ENCODE results near the gene ITGA2.

ITGA2 gene

DNA sequence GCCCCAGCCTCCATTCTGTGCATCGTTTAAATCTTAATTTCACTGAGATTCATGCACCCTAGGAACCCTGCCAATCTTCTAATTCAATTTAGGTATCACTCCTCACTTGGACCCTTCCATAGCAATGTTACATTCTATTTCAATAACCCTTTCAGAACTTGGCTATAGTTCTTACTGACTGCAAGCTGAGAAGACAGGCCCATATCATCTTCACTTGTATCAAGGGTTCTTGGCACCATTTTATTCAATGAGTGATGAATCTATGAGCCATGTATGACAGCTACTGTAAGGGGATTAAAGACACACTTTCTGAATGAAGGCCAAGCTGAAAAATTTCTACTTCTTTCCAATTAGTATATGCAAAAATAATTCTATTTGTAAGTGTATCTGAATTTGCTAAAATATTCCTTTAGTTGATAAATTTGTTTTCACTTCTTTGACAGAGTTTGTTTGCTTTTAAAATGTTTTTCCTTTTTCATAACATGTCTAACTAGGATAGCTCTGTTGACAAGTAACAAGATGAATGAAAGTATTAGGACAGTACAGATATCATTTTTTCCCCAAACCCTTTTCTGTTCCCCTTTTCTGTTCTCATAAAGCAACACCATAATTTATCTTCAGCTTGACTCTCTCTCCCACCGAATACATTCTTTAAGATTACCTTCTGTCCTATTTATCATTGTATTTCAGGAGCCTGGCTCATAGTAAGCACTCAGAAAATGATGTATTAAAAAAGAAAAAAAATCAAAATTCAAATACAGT, 9.6 kb downstream of the ITGA2 start:
- no peak overlapping the region for H3K27ac Mint-ChIP-seq
- peaks cover 5% of the 10 kb centered on the region for H3K27me3 Mint-ChIP-seq
- no peaks in the 10 kb centered on the region for H3K36me3 Mint-ChIP-seq

DNA sequence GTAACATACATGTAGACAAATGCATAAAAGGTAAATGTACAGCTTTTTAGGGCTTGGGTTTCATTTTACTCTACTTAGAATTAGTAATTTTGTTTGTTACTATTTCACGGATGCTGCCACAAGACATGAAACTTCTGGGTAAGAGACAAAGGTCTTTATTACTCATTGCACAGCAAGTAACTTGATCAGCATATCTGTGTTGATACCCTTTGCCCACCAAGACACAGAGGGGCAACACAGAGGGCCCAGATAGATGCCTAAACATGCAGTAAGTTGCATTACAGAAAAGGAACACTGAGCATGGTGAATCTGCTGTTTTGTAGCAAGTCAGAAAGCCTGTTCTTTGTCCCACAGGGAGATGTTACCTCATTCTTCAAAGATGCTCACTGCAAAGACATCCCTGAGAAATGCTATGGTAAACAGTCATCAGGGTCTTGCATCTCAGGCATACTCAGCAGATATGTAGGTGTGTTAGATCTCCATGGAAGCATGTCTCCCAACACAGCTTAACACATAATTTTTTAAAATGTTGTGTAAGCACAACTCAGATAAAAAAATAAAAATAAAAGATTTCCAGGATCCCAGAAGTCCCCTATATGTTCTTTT, 10.3 kb downstream of the ITGA2 start:
- no peak overlapping the region for H3K27ac Mint-ChIP-seq
- ATAC-seq: no peak
- no peaks in the 10 kb centered on the region for H3K9me3 Mint-ChIP-seq

More for the DNA sequence above, 9.6 kb downstream of the ITGA2 start:
- H3K4me3 Mint-ChIP-seq: no peak overlapping the region
- H3K4me1 Mint-ChIP-seq: no peaks in the 10 kb centered on the region
- no peak for ATAC-seq
- H3K9me3 Mint-ChIP-seq: no peaks in the 10 kb centered on the region

DNA sequence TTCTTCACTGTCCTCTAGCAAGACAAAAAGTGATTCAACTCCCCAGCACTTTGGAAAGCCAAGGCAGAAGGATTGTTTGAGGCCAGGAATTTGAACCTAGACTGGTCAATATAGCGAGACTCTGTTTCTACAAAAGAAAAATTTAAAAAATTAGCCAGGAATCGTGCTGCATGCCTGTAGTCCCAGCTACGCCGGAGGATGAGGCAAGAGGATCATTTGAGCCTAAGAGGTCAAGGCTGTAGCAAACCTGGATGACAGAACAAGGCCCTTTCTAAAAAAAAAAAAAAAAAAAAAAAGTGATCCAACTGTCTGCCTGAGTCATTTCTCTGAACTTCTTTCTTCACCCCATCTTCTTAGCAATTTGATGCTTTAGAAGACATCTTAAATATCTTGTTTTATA, 12.4 kb downstream of the ITGA2 start:
- H3K36me3 Mint-ChIP-seq: no peaks in the 10 kb centered on the region
- peaks cover 18% of the 10 kb centered on the region for H3K27me3 Mint-ChIP-seq
- H3K27ac Mint-ChIP-seq: no peak overlapping the region
- no peak overlapping the region for H3K4me3 Mint-ChIP-seq
- H3K9me3 Mint-ChIP-seq: no peaks in the 10 kb centered on the region
- no peak for ATAC-seq
- H3K4me1 Mint-ChIP-seq: no peaks in the 10 kb centered on the region

More for the DNA sequence above, 10.3 kb downstream of the ITGA2 start:
- Mint-ChIP-seq H3K36me3 (no peaks in the 10 kb centered on the region), H3K27me3 (peaks cover 12% of the 10 kb centered on the region), H3K4me1 (no peaks in the 10 kb centered on the region), H3K4me3 (no peak overlapping the region)

DNA sequence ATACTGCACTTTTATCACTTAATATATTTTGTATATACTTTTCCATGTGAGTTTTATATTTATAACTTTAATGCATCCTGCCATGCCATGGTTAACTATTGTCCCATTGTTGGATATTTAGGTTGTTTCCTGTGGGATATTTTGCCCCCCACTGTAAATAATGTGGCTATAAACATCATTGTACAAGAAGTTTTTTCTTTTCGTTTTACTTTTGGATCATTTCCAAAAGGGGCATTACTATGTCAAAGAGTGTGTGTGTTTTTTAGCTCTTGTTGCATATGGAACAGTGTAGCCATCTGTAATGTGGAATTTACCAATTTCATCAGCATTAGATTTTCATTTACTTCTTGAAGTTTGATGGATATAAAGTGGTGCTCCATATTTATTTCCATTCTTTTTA, 13.3 kb downstream of the ITGA2 start:
- no peak for ATAC-seq
- no peak overlapping the region for H3K27ac Mint-ChIP-seq
- H3K4me1 Mint-ChIP-seq: no peaks in the 10 kb centered on the region
- H3K36me3 Mint-ChIP-seq: no peaks in the 10 kb centered on the region
- no peak overlapping the region for H3K4me3 Mint-ChIP-seq
- no peaks in the 10 kb centered on the region for H3K9me3 Mint-ChIP-seq
- peaks cover 18% of the 10 kb centered on the region for H3K27me3 Mint-ChIP-seq

DNA sequence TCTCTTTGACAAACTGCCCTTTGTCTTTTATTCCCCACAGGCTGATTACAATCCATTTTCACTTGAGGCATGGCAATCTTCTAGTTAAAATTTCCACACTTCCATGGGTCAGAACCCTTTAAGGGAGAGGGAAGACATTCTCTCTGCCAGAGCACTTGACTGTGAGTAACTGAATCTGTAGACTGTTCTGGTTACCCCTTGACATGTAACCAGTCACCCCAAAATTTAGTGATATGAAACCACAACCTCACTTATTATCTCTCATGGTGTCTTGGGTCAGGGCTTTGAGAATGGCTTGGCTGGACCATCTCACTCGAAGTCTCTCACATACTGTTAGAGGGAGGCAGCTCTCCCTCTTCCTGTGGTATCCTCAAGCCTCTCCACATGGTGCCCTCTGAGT, 14.0 kb downstream of the ITGA2 start:
- no peak overlapping the region for H3K4me3 Mint-ChIP-seq
- no peaks in the 10 kb centered on the region for H3K9me3 Mint-ChIP-seq
- no peaks in the 10 kb centered on the region for H3K4me1 Mint-ChIP-seq
- no peaks in the 10 kb centered on the region for H3K36me3 Mint-ChIP-seq
- no peak overlapping the region for H3K27ac Mint-ChIP-seq
- H3K27me3 Mint-ChIP-seq: peaks cover 18% of the 10 kb centered on the region
- ATAC-seq: no peak

DNA sequence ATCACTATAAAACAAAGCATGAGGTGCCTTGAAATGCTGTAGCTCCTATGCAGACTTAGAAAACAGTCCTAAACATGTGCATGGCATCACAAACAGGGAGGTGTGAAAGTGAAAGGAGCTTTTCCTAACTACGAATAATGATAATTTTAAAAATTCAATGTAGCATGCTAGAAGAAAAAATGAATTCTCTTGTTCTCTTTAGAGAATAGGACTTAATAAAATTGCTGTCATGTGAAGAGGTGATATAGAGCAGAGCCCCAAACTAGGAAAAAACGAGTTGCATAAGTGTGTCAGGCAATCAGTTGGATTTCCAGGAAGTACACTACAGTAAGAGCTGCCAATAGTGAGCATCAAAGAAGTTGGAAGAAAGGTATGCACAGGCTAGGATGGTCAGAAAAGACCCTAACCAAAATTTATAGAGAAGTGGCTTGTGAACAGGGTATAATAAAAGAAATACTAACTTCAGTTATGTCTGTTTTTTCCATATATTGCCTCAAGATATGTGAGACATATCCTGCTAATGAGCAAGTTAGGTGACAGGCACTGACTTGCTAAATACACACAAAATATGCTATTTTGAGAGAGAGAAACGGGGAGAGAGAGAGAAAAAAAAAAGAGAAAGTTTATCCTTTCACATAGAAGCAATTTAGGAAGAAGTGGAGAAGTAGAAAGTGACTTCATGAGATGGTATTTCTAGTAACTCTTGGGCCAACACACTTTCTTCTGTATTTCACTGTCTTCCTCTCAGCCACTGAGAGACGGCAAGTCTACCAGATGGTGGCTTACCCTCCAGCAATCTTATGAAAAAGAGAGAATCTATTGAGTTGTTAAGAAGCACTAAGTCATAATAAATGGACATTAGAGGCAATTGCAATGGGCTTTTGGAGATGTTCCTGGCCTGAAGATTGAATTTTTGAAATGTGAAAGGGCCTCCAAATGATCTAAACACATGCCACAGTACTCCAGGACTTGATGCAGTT, 18.0 kb downstream of the ITGA2 start:
- ATAC-seq: no peak
- Mint-ChIP-seq H3K36me3 (no peaks in the 10 kb centered on the region), H3K27ac (no peak overlapping the region), H3K27me3 (peaks cover 18% of the 10 kb centered on the region), H3K4me1 (no peaks in the 10 kb centered on the region), H3K9me3 (no peaks in the 10 kb centered on the region), H3K4me3 (no peak overlapping the region)

DNA sequence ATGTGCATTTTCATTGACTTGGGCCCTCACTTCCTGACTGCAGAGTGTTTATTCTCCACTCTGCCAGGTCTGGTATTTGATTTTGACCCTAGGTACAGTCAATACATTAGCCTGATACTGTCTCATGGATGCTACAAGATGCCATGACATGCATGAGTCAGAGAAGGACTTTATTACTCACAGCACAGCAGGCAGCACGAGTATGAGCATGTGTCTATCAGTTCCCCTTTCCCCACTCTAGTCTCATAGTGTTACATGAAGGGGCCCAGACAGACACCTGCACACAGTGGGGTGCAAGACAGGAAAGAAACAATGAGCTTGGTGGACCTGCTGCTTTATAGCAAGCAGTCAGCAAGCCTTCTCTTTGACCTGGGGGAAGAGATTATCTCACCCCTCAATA, 19.6 kb downstream of the ITGA2 start:
- Mint-ChIP-seq H3K36me3 (no peaks in the 10 kb centered on the region), H3K27ac (no peak overlapping the region), H3K27me3 (peaks cover 13% of the 10 kb centered on the region), H3K9me3 (peaks cover 1% of the 10 kb centered on the region), H3K4me3 (no peak overlapping the region), H3K4me1 (no peaks in the 10 kb centered on the region)
- peak; percentile 92 for ATAC-seq

DNA sequence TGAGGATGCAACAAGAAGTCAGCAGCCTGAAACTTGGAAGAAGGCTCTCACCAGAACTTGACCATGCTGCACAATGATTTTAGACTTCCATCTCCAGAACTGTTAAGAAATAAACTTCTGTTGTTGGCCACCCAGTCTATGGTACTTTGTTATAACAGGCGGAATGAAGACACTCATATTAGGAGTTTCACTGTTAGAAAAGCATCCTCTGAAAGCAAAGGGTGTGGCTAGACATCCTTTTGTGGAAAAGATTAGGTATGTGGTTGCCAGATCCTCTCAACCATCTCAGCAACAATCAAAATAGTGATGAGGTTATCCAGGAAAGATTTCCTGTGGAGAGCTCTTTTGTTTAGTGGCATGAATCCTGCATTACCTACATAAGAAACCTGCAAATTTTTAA, 20.7 kb downstream of the ITGA2 start:
- peaks cover 6% of the 10 kb centered on the region for H3K27me3 Mint-ChIP-seq
- no peaks in the 10 kb centered on the region for H3K36me3 Mint-ChIP-seq
- H3K4me1 Mint-ChIP-seq: no peaks in the 10 kb centered on the region
- no peak for ATAC-seq
- H3K27ac Mint-ChIP-seq: no peak overlapping the region
- peaks cover 7% of the 10 kb centered on the region for H3K9me3 Mint-ChIP-seq
- H3K4me3 Mint-ChIP-seq: no peak overlapping the region

DNA sequence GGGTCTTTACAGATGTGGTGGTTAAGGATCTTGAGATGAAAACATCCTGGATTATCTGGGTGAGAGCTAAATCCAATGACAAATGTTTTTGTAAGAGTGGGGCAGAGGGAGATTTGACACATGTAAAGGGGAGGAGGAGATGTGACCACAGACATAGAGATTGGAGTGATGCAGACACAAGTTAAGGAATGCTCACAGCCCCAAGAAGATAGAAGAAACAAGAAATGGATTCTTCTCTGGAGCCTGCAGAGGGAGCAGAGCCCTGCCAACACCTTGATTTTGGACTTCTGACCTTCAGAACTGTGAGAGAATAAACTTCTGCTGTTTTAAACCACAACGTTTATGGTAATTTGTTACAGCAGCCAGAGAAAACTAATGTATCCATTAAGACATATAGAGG, 21.7 kb downstream of the ITGA2 start:
- H3K36me3 Mint-ChIP-seq: no peaks in the 10 kb centered on the region
- no peak for ATAC-seq
- H3K4me1 Mint-ChIP-seq: no peaks in the 10 kb centered on the region

DNA sequence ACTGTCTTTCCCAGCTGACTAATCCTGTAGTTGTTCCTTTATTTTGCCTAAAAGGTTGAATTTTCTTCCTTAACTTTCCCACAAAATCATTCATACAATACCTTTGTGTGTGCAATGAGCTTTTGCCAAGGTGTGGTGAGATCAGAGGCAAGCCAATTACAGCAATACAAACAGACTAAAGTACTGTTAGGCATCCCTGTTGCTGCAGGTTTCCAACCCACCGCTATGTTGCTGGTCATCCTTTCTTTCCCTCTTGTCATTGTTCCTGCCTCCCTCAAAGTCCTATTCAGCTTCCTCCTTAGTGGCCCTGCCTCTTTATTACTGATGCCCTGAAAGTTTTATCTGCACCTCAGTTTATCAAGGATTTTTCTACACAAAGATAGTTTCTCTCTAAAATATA, 22.1 kb downstream of the ITGA2 start:
- no peak overlapping the region for H3K27ac Mint-ChIP-seq
- ATAC-seq: no peak
- H3K36me3 Mint-ChIP-seq: no peaks in the 10 kb centered on the region
- no peak overlapping the region for H3K4me3 Mint-ChIP-seq
- H3K27me3 Mint-ChIP-seq: no peaks in the 10 kb centered on the region
- no peaks in the 10 kb centered on the region for H3K4me1 Mint-ChIP-seq
- peaks cover 7% of the 10 kb centered on the region for H3K9me3 Mint-ChIP-seq

More for the DNA sequence above, 21.7 kb downstream of the ITGA2 start:
- no peak overlapping the region for H3K27ac Mint-ChIP-seq
- peaks cover 2% of the 10 kb centered on the region for H3K27me3 Mint-ChIP-seq
- H3K4me3 Mint-ChIP-seq: no peak overlapping the region
- peaks cover 7% of the 10 kb centered on the region for H3K9me3 Mint-ChIP-seq

DNA sequence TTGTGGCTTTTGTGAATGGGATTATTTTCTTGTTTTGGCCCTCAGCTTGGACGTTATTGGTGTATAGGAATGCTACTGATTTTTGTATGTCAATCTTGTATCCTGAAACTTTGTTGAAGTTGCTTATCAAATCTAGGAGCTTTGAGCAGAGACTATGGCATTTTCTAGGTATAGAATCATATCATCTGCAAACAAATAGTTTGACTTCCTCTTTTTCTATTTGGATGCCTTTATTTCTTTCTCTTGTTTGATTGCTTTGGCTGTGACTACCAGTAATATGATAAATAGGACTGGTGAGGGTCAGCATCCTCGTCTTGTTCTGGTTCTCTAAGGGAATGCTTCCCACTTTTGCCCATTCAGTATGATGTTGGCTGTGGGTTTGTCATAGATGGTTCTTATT, 24.7 kb downstream of the ITGA2 start:
- Mint-ChIP-seq H3K4me1 (no peaks in the 10 kb centered on the region), H3K36me3 (no peaks in the 10 kb centered on the region), H3K4me3 (no peak overlapping the region), H3K27ac (no peak overlapping the region), H3K9me3 (peaks cover 7% of the 10 kb centered on the region), H3K27me3 (peaks cover 15% of the 10 kb centered on the region)
- ATAC-seq: no peak

DNA sequence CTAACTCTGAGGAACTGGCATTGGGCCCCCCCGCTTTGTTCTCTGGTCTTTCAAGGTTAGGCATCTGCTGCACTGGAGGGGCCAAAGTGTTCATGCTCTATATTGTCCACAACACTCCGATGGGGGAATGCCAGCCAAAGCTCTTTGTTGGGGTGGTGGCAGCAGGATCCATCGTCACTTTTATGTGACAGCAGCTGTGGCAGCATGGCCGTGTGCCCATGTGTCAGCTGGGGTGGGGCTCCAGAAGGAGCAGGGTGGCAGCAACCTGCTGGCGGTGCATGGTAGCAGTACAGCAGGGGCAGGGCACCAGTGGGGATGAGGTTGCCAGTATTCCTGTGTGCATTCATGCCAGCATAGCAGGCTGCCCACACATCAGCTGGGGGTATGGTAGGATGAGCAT, 28.2 kb downstream of the ITGA2 start:
- ATAC-seq: no peak
- Mint-ChIP-seq H3K4me3 (no peak overlapping the region), H3K27ac (no peak overlapping the region), H3K9me3 (peaks cover 7% of the 10 kb centered on the region), H3K4me1 (no peaks in the 10 kb centered on the region), H3K27me3 (peaks cover 29% of the 10 kb centered on the region), H3K36me3 (no peaks in the 10 kb centered on the region)

DNA sequence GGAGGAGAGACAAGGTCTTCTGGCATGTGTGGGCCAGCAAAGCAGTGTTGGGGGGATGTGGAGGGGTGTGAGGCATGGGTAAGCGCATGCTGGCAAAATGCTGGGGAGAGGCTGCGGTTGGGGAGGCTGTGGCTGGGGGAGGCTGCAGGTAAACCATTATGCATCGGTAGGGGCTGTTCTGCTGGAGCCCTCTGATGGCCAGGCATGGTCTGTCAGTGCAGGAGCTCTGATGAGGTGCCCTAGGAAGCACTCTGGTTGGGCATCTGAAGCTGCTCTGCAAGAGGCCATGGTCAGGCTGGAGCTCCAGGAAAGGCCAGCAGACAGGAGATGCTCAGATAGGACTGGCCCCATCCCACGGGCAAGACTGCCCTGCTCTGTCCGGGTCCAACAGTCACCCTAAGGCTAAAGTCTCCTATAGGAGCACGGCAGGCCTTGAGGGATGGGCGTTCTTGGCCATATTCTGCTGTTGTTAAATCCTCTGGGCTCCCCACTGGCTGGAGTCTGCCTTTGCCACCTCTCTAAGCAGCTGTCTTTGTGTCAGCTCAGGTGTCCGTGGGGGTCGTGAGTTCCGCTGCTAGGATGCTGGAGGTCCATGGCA, 28.7 kb downstream of the ITGA2 start:
- Mint-ChIP-seq H3K36me3 (no peaks in the 10 kb centered on the region), H3K4me3 (no peak overlapping the region), H3K27me3 (peaks cover 31% of the 10 kb centered on the region), H3K27ac (no peak overlapping the region), H3K4me1 (no peaks in the 10 kb centered on the region), H3K9me3 (peaks cover 7% of the 10 kb centered on the region)
- no peak for ATAC-seq

DNA sequence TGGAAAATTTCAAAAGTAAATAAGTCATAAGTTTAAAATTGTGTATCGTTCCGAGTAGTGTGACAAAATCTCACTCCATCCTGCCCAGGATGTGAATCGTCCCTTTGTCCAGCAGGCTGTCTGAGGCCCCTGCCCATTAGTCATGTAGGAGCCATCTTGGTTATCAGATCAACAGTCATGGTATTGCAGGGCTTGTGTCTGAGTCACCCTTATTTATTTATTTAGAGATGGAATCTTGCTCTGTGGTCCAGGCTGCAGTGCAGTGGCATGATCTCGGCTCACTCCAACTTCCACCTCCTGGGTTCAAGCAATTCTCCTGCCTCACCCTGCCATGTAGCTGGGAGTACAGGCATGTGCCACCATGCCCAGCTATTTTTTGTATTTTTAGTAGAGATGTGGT, 30.2 kb downstream of the ITGA2 start:
- Mint-ChIP-seq H3K27me3 (peaks cover 31% of the 10 kb centered on the region), H3K9me3 (peaks cover under 1% of the 10 kb centered on the region), H3K36me3 (no peaks in the 10 kb centered on the region), H3K27ac (no peak overlapping the region), H3K4me3 (no peak overlapping the region), H3K4me1 (no peaks in the 10 kb centered on the region)
- no peak for ATAC-seq

DNA sequence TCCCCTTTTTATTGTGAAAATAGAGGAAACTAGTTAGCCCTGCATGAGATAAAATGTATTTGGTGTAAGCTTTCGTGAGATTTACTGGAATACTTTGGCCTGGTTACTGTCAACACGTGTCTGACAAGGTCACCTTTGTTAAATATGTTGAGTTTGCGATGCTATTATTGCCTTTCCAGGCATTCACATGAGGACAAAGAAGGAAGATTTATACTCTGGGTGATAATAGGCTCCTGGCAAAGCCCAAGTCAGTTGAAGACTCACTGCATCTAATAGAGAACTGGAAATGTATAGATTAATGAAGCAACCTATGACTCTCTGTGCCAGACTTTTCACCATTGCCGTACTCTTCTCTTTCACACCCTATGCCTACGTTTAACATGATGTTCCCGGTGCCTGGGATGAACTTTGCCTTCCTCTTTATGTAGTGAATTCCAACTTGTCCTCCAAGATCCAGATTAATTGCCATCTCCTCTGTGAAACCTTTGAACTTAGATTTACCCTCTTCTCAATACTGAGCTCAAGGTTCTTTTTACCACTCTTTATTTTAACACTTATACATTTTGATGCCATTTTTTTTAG, 33.9 kb downstream of the ITGA2 start:
- H3K27me3 Mint-ChIP-seq: peaks cover 16% of the 10 kb centered on the region
- ATAC-seq: no peak
- no peaks in the 10 kb centered on the region for H3K9me3 Mint-ChIP-seq
- no peak overlapping the region for H3K4me3 Mint-ChIP-seq
- H3K4me1 Mint-ChIP-seq: no peaks in the 10 kb centered on the region
- no peaks in the 10 kb centered on the region for H3K36me3 Mint-ChIP-seq
- H3K27ac Mint-ChIP-seq: no peak overlapping the region
